ENCODE results near the gene ZFAND4. TPM values are rescaled to one million over a fixed set of nuclear protein-coding genes. Genes with fewer than 3 reads are reported as not detected.
"Not testable (repeated sequence)": the region's sequence is repeated elsewhere in the genome, so short reads cannot be mapped to it uniquely, and the experiment has no call there.

The ZFAND4 gene
- total RNA-seq, 1 donor from 2014 or later = 11.7 TPM

DNA sequence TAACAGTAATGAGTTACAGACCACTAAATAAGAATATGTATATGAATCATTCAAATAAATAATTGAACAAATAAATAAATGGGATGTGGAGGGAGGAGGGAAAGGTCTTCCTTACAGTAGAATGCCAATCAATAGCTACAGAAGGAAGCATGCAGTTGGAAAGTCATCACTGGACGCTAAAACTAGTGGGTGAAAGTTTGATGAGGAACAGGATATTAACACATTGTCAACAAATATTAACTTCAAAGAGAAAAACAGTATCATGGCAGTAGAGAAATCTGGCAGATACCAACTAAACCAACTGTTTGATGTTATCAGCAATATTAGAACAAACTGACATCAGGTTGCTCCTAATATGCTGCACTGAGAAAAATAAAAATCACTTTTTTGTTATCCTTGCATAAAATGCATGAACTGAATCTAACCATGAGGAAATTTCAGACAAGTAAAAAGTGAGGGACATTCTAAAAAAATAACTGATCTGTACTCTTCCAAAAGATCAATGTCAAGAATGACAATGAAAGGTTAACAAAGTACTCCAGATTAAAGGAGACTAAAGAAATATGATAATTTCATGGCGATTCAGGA is 94.1 kb downstream of the ZFAND4 start:
- DNase-seq (ENCODE audit: extremely low spot score, unreplicated experiment) = no peak
- H3K9me3 Mint-ChIP-seq (ENCODE audit: unreplicated experiment) = no peaks in the 10 kb centered on the region
- H3K36me3 Mint-ChIP-seq (ENCODE audit: unreplicated experiment) = no peaks in the 10 kb centered on the region
- H3K27me3 Mint-ChIP-seq (ENCODE audit: unreplicated experiment) = no peaks in the 10 kb centered on the region
- H3K4me3 Mint-ChIP-seq (ENCODE audit: unreplicated experiment) = no peak overlapping the region
- peaks cover 6% of the 10 kb centered on the region for H3K4me1 Mint-ChIP-seq (ENCODE audit: unreplicated experiment)
- no peak overlapping the region for H3K27ac Mint-ChIP-seq (ENCODE audit: unreplicated experiment)
- TF ChIP-seq, protein P1, sequence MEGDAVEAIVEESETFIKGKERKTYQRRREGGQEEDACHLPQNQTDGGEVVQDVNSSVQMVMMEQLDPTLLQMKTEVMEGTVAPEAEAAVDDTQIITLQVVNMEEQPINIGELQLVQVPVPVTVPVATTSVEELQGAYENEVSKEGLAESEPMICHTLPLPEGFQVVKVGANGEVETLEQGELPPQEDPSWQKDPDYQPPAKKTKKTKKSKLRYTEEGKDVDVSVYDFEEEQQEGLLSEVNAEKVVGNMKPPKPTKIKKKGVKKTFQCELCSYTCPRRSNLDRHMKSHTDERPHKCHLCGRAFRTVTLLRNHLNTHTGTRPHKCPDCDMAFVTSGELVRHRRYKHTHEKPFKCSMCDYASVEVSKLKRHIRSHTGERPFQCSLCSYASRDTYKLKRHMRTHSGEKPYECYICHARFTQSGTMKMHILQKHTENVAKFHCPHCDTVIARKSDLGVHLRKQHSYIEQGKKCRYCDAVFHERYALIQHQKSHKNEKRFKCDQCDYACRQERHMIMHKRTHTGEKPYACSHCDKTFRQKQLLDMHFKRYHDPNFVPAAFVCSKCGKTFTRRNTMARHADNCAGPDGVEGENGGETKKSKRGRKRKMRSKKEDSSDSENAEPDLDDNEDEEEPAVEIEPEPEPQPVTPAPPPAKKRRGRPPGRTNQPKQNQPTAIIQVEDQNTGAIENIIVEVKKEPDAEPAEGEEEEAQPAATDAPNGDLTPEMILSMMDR (IDR thresholded peaks at IDR 0.05) = no peak

DNA sequence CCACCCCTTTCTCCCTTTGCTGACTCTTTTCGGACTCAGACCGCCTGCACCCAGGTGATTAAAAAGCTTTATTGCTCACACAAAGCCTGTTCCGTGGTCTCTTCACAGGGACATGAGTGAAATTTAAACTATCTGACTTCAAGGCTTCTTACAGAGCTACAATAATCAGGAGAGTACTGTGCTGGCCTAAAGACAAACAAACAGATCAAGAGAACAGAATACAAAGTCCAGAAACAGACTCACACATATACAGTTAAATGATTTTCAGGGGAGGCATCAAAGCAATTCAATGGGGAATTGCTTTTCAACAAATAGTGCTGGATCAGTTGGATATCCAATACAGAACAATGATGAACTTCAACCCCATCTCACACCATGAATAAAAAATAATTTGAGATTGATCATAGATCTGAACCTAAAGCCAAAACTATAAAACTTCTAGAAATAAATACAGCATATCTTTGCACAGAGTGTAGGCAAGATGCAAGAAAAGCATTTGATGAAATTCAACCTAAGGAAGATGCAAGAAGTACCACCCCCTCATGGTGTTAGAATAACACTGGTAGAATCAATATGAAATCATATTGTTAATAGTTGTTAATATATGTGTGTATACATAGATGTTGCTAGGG is 96.5 kb downstream of the ZFAND4 start:
- DNase-seq (ENCODE audit: extremely low spot score, unreplicated experiment) = no peak
- Mint-ChIP-seq H3K4me1 (ENCODE audit: unreplicated experiment) (peaks cover 3% of the 10 kb centered on the region), H3K27ac (ENCODE audit: unreplicated experiment) (no peak overlapping the region), H3K9me3 (ENCODE audit: unreplicated experiment) (peaks cover 4% of the 10 kb centered on the region), H3K4me3 (ENCODE audit: unreplicated experiment) (no peak overlapping the region), H3K36me3 (ENCODE audit: unreplicated experiment) (no peaks in the 10 kb centered on the region), H3K27me3 (ENCODE audit: unreplicated experiment) (no peaks in the 10 kb centered on the region)
- TF ChIP-seq, protein P1 (IDR thresholded peaks at IDR 0.05) = no peak

DNA sequence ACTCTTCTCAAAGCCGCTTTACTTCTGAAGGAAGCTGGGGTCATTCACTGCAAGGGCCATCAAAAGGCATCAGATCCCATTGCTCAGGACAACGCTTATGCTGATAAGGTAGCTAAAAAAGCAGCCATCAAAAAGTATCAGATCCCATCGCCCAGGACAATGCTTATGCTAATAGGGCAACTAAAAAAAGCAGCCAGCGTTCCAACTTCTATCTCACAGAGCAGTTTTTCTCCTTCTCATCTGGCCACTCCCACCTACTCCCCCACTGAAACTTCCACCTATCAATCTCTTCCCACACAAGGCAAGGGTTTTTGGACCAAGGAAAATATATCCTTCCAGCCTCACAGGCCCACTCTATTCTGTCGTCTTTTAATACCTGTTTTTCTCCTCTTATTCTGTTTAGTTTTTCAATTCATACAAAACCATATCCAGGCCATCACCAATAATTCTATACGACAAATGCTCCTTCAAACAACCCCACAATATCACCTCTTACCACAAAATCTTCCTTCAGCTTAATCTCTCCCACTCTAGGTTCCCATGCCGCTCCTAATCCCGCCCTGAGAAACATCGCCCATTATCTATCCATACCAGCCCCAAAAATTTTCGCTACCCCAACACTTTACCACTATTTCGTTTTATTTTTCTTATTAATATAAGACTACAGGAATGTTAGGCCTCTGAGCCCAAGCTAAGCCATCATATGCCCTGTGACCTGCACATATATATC is 97.4 kb downstream of the ZFAND4 start:
- not testable (repeated sequence) for H3K36me3 Mint-ChIP-seq (ENCODE audit: unreplicated experiment); H3K9me3 Mint-ChIP-seq (ENCODE audit: unreplicated experiment); H3K4me1 Mint-ChIP-seq (ENCODE audit: unreplicated experiment); H3K27ac Mint-ChIP-seq (ENCODE audit: unreplicated experiment); H3K27me3 Mint-ChIP-seq (ENCODE audit: unreplicated experiment); H3K4me3 Mint-ChIP-seq (ENCODE audit: unreplicated experiment); DNase-seq (ENCODE audit: extremely low spot score, unreplicated experiment)

DNA sequence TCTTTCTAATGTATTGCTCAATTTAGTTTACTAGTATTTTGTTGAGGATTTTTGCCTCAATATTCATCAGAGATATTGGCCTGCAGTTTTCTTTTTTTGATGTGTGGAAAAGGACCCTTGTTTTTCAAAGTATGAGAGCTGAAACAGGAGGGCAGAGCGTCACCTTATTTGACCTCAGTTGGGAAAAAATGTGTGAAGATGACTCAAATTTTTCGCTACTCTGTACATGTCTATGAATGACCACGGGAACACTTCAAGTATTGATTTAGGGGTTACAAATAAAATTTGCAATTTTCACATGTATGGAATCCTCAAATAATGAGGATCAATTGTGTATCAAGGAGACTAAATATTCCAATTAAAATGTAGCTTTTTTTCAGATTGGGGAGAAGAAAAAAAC is 103.1 kb downstream of the ZFAND4 start:
- H3K36me3 Mint-ChIP-seq (ENCODE audit: unreplicated experiment) = no peaks in the 10 kb centered on the region
- DNase-seq (ENCODE audit: extremely low spot score, unreplicated experiment) = no peak
- H3K27ac Mint-ChIP-seq (ENCODE audit: unreplicated experiment) = no peak overlapping the region
- H3K27me3 Mint-ChIP-seq (ENCODE audit: unreplicated experiment) = no peaks in the 10 kb centered on the region
- peaks cover 16% of the 10 kb centered on the region for H3K9me3 Mint-ChIP-seq (ENCODE audit: unreplicated experiment)
- TF ChIP-seq, protein P1 (IDR thresholded peaks at IDR 0.05) = no peak
- no peak overlapping the region for H3K4me3 Mint-ChIP-seq (ENCODE audit: unreplicated experiment)
- peaks cover 4% of the 10 kb centered on the region for H3K4me1 Mint-ChIP-seq (ENCODE audit: unreplicated experiment)

DNA sequence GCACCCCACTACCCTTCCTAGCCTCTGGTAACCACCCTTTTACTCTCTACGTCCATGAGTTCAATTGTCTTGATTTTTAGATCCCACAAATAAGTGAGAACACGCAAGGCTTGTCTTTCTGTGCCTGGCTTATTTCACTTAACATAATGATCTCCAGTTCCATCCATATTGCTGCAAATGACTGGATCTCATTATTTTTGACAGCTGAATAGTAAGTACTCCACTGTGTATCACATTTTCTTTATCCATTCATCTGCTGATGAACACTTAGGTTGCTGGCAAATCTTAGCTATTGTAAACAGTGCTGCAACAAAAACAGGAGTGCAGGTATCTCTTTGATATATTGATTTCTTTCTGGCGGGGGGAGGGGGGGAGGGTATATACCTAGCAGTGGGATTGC is 106.2 kb downstream of the ZFAND4 start:
- H3K36me3 Mint-ChIP-seq (ENCODE audit: unreplicated experiment) = no peaks in the 10 kb centered on the region
- peaks cover 4% of the 10 kb centered on the region for H3K4me1 Mint-ChIP-seq (ENCODE audit: unreplicated experiment)
- no peak overlapping the region for H3K27ac Mint-ChIP-seq (ENCODE audit: unreplicated experiment)
- TF ChIP-seq, protein P1 (IDR thresholded peaks at IDR 0.05) = no peak
- no peak overlapping the region for H3K4me3 Mint-ChIP-seq (ENCODE audit: unreplicated experiment)
- no peaks in the 10 kb centered on the region for H3K27me3 Mint-ChIP-seq (ENCODE audit: unreplicated experiment)
- peaks cover 12% of the 10 kb centered on the region for H3K9me3 Mint-ChIP-seq (ENCODE audit: unreplicated experiment)
- DNase-seq (ENCODE audit: extremely low spot score, unreplicated experiment) = no peak

Other genes with a start within 250 kb of the ZFAND4 start
- 62.8 and 70.5 TPM in 2 replicates for gene WASHC2C, start 54.5 kb upstream of the ZFAND4 start, total RNA-seq
- gene AGAP4, start 174.7 kb upstream of the ZFAND4 start, total RNA-seq = 13.1 and 16.7 TPM in 2 replicates

Data from osteocyte (in vitro differentiated cells).